ENCODE data around the gene ERFL.
"Not testable (repeated sequence)": the region's sequence is repeated elsewhere in the genome, so short reads cannot be mapped to it uniquely, and the experiment has no call there.

Gene ERFL

DNA sequence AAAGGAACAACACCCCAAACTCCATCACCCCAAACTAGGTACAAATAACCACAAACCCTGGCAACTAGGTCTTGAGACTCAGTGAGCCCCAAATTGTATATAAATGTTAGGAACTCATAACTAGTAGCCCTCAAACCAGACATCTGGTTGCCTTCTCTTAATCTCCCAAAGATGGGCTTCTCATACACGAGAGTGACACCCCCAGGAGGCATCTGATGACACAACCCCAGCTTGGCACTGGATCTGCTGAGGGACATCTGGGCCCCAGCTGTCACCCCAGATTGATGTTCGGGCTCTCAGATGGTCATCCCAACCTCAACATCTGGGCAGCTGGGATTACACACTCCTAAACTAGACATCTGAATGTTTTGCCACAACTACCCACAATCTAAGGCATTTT, 16.1 kb upstream of the ERFL start:
- Histone ChIP-seq H3K27ac (ENCODE audit: poor library complexity, severe bottlenecking) (no peak overlapping the region), H3K4me1 (ENCODE audit: insufficient read depth, poor library complexity, severe bottlenecking) (no peaks in the 10 kb centered on the region), H3K9me3 (ENCODE audit: severe bottlenecking) (no peaks in the 10 kb centered on the region), H3K4me3 (ENCODE audit: severe bottlenecking) (no peak overlapping the region), H3K27me3 (ENCODE audit: insufficient read depth, poor library complexity, severe bottlenecking) (no peaks in the 10 kb centered on the region), H3K36me3 (ENCODE audit: low read depth) (no peaks in the 10 kb centered on the region)
- ATAC-seq (ENCODE audit: low read depth), result no peak
- DNase-seq (ENCODE audit: low spot score), result no peak
- TF ChIP-seq, protein P1, sequence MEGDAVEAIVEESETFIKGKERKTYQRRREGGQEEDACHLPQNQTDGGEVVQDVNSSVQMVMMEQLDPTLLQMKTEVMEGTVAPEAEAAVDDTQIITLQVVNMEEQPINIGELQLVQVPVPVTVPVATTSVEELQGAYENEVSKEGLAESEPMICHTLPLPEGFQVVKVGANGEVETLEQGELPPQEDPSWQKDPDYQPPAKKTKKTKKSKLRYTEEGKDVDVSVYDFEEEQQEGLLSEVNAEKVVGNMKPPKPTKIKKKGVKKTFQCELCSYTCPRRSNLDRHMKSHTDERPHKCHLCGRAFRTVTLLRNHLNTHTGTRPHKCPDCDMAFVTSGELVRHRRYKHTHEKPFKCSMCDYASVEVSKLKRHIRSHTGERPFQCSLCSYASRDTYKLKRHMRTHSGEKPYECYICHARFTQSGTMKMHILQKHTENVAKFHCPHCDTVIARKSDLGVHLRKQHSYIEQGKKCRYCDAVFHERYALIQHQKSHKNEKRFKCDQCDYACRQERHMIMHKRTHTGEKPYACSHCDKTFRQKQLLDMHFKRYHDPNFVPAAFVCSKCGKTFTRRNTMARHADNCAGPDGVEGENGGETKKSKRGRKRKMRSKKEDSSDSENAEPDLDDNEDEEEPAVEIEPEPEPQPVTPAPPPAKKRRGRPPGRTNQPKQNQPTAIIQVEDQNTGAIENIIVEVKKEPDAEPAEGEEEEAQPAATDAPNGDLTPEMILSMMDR (IDR thresholded peaks at IDR 0.05; ENCODE audit: poor library complexity, severe bottlenecking), result no peak

DNA sequence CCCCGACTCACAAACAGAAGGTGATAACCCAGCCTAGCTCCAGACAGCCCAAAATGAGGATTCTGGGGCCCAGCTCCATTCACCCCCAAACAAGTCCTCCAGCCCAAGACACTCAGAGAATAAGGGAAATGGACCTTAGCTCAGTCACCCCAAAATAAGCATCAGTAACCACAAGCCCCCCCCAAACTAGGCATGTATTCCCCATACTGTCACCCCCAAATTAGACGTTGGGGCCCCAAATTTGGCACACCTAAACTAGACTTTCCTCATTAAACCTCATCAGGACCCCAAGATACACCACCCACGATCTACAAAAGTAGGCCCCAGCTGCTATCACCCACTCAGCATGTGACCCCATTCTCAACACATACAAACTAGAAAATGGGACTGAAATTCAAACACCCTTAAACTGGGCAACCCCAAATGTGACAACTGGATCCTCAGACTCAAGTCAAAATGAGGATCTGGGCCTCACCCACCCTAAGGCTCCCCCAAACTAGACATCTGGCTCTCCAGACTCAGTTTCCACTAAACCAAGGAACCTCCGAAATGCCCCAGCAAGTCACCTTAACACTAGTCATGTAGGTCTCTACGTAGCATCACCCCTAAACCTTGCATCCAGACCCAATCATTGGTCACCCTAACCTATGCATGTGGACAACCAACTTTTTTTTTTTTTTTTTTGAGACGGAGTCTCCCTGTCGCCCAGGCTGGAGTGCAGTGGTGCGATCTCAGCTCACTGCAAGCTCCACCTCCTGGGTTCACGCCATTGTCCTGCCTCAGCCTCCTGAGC, 13.4 kb upstream of the ERFL start:
- Histone ChIP-seq H3K36me3 (ENCODE audit: low read depth) (no peaks in the 10 kb centered on the region), H3K9me3 (ENCODE audit: severe bottlenecking) (no peaks in the 10 kb centered on the region), H3K27me3 (ENCODE audit: insufficient read depth, poor library complexity, severe bottlenecking) (no peaks in the 10 kb centered on the region), H3K27ac (ENCODE audit: poor library complexity, severe bottlenecking) (no peak overlapping the region), H3K4me3 (ENCODE audit: severe bottlenecking) (no peak overlapping the region), H3K4me1 (ENCODE audit: insufficient read depth, poor library complexity, severe bottlenecking) (no peaks in the 10 kb centered on the region)
- ATAC-seq (ENCODE audit: low read depth) (no peak), DNase-seq (ENCODE audit: low spot score) (no peak)
- TF ChIP-seq, protein P1 (IDR thresholded peaks at IDR 0.05; ENCODE audit: poor library complexity, severe bottlenecking), result no peak

DNA sequence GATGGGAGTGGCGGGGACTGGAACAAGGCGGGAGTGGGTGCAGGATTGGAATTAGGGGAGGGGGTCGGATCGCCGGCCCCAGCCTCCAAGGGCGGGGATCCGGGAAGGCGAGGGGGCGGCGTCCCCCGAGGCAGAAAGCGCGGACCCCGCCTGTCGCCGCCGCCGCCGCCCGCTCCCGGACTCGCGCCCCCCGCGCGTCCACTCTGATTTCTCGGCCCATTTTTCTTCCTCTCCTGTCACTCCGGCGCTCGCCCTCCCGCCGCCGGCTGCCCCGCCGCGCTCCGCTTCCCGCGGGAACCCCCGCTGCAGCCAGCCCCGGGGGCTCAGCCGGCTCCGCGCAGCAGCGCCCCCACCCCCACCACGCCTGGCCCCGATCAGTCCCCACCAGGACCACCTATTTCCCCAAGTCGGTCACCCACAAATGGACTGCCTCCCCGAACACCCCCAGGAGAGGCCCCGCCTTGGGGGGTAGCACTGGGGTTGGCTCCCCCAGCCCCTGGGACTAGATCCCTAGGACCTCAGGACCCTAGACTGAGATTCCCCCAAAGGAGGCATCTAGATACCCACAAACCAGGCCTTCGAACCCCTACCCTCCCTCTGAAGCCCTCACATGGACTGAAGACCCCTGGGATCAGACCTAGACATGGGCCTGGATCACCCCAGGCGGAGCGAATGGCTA, 12.6 kb upstream of the ERFL start:
- Histone ChIP-seq H3K9me3 (ENCODE audit: severe bottlenecking) (no peaks in the 10 kb centered on the region), H3K4me1 (ENCODE audit: insufficient read depth, poor library complexity, severe bottlenecking) (peaks cover 4% of the 10 kb centered on the region), H3K36me3 (ENCODE audit: low read depth) (no peaks in the 10 kb centered on the region), H3K27ac (ENCODE audit: poor library complexity, severe bottlenecking) (peak overlapping the region; percentile 6), H3K27me3 (ENCODE audit: insufficient read depth, poor library complexity, severe bottlenecking) (peaks cover 6% of the 10 kb centered on the region), H3K4me3 (ENCODE audit: severe bottlenecking) (peak overlapping the region; percentile 42)
- ATAC-seq (ENCODE audit: low read depth), result no peak
- TF ChIP-seq, protein P1 (IDR thresholded peaks at IDR 0.05; ENCODE audit: poor library complexity, severe bottlenecking), result no peak
- DNase-seq (ENCODE audit: low spot score), result no peak

DNA sequence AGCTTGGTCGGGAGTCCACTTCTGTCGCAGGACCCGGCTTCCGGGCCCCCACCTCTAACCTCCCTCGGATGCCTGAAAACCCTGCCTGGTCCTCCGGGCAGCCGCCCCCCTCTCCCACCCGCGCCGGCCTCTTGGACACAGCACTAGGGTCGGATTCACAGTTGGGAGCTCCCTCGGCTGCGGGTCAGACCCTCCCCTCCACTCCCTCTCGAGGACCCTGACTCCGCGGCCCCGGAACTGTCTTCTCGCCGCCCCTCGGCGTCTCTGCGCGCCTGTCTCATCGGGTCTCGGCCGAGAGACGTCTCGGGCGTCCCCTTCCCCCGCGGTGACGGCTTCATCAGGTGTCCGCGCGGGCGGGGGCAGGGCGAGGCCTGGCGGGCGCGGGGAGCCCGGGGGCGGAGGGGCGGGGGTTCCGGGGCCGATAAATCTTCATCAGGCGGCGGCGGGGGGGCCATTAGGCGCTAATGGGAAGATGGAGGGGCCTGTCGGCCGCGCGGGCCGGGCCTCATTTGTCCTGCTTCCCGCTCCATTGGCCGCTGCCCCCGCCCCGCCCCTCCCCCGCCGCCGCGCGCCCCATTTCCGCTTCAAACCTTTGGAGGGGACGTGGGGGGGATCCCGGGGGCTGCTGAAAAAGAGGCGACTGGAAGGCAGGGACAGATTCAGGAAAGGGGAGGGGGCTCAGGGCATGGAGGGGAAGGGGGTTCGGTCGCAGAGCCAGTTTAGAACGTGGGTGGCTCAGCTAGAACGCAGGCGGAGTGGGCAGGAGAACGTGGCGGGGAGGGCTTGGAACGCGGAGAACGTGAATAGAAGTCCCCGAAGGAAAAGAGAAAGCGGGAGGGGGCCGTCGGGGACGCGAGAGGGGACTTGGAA, 11.8 kb upstream of the ERFL start:
- Histone ChIP-seq H3K36me3 (ENCODE audit: low read depth) (no peaks in the 10 kb centered on the region), H3K9me3 (ENCODE audit: severe bottlenecking) (no peaks in the 10 kb centered on the region), H3K4me3 (ENCODE audit: severe bottlenecking) (peak overlapping the region; percentile 42), H3K4me1 (ENCODE audit: insufficient read depth, poor library complexity, severe bottlenecking) (peaks cover 4% of the 10 kb centered on the region), H3K27me3 (ENCODE audit: insufficient read depth, poor library complexity, severe bottlenecking) (peaks cover 12% of the 10 kb centered on the region), H3K27ac (ENCODE audit: poor library complexity, severe bottlenecking) (peak overlapping the region; percentile 6)
- TF ChIP-seq, protein P1 (IDR thresholded peaks at IDR 0.05; ENCODE audit: poor library complexity, severe bottlenecking), result no peak
- DNase-seq (ENCODE audit: low spot score), result no peak
- ATAC-seq (ENCODE audit: low read depth), result no peak

DNA sequence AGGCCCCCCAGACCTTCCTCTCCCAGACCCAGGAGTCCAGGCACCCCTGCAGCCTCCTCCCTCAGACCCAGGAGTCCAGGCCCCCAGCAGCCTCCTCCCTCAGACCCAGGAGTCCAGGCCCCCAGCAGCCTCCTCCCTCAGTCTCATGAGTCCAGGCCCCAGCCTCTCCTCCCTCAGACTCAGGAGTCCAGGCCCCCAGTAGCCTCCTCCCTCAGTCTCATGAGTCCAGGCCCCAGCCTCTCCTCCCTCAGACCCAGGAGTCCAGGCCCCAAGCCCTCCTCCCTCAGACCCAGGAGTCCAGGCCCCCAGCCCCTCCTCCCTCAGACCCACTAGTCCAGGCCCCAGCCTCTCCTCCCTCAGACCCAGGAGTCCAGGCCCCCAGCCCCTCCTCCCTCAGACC, 11.0 kb upstream of the ERFL start:
- H3K27ac ChIP-seq (ENCODE audit: poor library complexity, severe bottlenecking), result not testable (repeated sequence)

More for the DNA sequence above, 11.0 kb upstream of the ERFL start:
- ATAC-seq (ENCODE audit: low read depth); H3K9me3 ChIP-seq (ENCODE audit: severe bottlenecking); H3K36me3 ChIP-seq (ENCODE audit: low read depth); DNase-seq (ENCODE audit: low spot score); H3K4me3 ChIP-seq (ENCODE audit: severe bottlenecking); H3K4me1 ChIP-seq (ENCODE audit: insufficient read depth, poor library complexity, severe bottlenecking): not testable (repeated sequence)
- H3K27me3 ChIP-seq (ENCODE audit: insufficient read depth, poor library complexity, severe bottlenecking), result peaks cover 14% of the 10 kb centered on the region

Data from RWPE2 (cell line).